ENCODE results near the gene FSD2. TPM values are rescaled to one million over a fixed set of nuclear protein-coding genes. Genes with fewer than 3 reads are reported as not detected.

FSD2 gene
- total and polyA plus RNA-seq, 9 of the 15 experiments (the other 6 are each of a cell fraction or from before 2014, with no cell fraction given): 0.01 to 0.06 TPM; not detected in 7

DNA sequence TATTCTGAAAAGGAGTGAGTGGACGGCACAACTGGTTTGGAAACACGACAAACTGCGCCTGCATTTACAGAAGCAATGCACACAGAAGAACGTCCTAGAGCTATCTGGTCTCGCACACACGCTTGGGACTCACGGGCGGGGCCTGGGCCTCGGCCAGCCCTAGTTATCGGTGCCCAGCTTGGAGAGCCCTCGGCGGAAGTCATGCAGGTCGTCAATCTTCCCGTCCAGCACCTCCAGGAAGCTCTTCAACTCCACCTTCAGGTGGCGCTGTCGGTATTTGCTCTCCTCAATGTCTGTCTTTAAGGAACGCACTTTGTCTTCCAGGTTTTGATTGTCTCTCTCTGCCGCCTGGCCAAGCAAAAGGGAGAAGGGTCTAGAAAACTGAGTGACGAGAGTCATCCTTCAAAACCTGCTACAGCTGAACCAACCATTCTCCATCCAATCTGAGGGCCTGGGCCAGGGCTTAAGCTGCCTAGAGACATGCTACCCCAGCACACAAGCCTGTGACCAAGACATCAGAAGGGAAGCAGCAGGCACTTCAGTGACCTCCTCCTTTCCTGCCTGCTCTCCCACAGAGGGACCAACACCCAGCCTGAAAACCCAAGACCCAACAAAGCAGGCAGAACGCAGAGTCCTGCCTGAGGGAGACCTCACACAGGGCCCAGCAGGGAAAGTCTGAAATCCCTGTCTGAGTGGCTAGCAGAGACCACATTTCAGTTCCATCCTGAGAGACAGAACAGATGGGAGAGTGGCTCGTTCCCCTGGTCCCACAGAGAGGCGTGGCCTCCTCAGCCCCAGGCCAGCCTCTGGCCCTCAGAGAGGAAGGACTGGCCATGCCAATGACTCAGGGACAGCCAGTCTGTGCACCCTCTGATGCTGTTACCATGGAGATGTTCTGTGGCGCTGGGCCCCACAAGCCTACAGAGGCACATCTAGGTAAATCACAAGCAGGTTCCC lies 44.0 kb upstream of the FSD2 start (continued):
- TF ChIP-seq, protein P1, sequence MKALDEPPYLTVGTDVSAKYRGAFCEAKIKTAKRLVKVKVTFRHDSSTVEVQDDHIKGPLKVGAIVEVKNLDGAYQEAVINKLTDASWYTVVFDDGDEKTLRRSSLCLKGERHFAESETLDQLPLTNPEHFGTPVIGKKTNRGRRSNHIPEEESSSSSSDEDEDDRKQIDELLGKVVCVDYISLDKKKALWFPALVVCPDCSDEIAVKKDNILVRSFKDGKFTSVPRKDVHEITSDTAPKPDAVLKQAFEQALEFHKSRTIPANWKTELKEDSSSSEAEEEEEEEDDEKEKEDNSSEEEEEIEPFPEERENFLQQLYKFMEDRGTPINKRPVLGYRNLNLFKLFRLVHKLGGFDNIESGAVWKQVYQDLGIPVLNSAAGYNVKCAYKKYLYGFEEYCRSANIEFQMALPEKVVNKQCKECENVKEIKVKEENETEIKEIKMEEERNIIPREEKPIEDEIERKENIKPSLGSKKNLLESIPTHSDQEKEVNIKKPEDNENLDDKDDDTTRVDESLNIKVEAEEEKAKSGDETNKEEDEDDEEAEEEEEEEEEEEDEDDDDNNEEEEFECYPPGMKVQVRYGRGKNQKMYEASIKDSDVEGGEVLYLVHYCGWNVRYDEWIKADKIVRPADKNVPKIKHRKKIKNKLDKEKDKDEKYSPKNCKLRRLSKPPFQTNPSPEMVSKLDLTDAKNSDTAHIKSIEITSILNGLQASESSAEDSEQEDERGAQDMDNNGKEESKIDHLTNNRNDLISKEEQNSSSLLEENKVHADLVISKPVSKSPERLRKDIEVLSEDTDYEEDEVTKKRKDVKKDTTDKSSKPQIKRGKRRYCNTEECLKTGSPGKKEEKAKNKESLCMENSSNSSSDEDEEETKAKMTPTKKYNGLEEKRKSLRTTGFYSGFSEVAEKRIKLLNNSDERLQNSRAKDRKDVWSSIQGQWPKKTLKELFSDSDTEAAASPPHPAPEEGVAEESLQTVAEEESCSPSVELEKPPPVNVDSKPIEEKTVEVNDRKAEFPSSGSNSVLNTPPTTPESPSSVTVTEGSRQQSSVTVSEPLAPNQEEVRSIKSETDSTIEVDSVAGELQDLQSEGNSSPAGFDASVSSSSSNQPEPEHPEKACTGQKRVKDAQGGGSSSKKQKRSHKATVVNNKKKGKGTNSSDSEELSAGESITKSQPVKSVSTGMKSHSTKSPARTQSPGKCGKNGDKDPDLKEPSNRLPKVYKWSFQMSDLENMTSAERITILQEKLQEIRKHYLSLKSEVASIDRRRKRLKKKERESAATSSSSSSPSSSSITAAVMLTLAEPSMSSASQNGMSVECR (CRISPR knock-in tag; IDR thresholded peaks at IDR 0.05): 0 out of 2 replicates have a peak, but pooled peaks have one; percentile 10
- TF ChIP-seq STAT5B (CRISPR knock-in tag; IDR thresholded peaks at IDR 0.05) (no peak), ZBTB1 (CRISPR knock-in tag; IDR thresholded peaks at IDR 0.05; ENCODE audit: borderline replicate concordance, low read depth) (no peak), CBX5 (IDR thresholded peaks at IDR 0.05; ENCODE audit: borderline replicate concordance, low read depth) (0 out of 2 replicates have a peak, but pooled peaks have one; percentile 25), ETV5 (CRISPR knock-in tag; IDR thresholded peaks at IDR 0.05; ENCODE audit: low read depth) (peak; percentile 97), RUNX1 (IDR thresholded peaks at IDR 0.05; ENCODE audit: low read depth) (no peak; the same call in 1 of the 2 replicates), ZNF354B (CRISPR knock-in tag; IDR thresholded peaks at IDR 0.05) (no peak), EHMT2 (IDR thresholded peaks at IDR 0.05) (peak; percentile 59; the same call in 1 of the 2 replicates), ETV6 (IDR thresholded peaks at IDR 0.05; ENCODE audit: borderline replicate concordance in 1 of 2, low read depth in 2 of 2, low read length in 1 of 2) (peak in 1 of 2 experiments; percentile 57; a peak in 1 of 4 replicates), ETV6 (CRISPR knock-in tag; IDR thresholded peaks at IDR 0.05; ENCODE audit: borderline replicate concordance) (no peak), HMGN3 (IDR thresholded peaks at IDR 0.05; ENCODE audit: borderline replicate concordance, extremely low read depth, insufficient read length, low read depth, low read length) (peak; percentile 99), BMI1 (IDR thresholded peaks at IDR 0.05; ENCODE audit: low read length) (no peak), ETS2 (tag; IDR thresholded peaks at IDR 0.05; ENCODE audit: borderline replicate concordance, poor library complexity, severe bottlenecking) (no peak)
- TF ChIP-seq, protein P2, sequence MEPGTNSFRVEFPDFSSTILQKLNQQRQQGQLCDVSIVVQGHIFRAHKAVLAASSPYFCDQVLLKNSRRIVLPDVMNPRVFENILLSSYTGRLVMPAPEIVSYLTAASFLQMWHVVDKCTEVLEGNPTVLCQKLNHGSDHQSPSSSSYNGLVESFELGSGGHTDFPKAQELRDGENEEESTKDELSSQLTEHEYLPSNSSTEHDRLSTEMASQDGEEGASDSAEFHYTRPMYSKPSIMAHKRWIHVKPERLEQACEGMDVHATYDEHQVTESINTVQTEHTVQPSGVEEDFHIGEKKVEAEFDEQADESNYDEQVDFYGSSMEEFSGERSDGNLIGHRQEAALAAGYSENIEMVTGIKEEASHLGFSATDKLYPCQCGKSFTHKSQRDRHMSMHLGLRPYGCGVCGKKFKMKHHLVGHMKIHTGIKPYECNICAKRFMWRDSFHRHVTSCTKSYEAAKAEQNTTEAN (CRISPR knock-in tag; IDR thresholded peaks at IDR 0.05): no peak
- TF ChIP-seq, protein P3, sequence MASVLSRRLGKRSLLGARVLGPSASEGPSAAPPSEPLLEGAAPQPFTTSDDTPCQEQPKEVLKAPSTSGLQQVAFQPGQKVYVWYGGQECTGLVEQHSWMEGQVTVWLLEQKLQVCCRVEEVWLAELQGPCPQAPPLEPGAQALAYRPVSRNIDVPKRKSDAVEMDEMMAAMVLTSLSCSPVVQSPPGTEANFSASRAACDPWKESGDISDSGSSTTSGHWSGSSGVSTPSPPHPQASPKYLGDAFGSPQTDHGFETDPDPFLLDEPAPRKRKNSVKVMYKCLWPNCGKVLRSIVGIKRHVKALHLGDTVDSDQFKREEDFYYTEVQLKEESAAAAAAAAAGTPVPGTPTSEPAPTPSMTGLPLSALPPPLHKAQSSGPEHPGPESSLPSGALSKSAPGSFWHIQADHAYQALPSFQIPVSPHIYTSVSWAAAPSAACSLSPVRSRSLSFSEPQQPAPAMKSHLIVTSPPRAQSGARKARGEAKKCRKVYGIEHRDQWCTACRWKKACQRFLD (CRISPR knock-in tag; IDR thresholded peaks at IDR 0.05): peak; percentile 79; the same call in 1 of the 2 replicates
- TF ChIP-seq, protein P4, sequence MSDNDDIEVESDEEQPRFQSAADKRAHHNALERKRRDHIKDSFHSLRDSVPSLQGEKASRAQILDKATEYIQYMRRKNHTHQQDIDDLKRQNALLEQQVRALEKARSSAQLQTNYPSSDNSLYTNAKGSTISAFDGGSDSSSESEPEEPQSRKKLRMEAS (CRISPR knock-in tag; IDR thresholded peaks at IDR 0.05): peak; percentile 79
- TF ChIP-seq, protein P5, sequence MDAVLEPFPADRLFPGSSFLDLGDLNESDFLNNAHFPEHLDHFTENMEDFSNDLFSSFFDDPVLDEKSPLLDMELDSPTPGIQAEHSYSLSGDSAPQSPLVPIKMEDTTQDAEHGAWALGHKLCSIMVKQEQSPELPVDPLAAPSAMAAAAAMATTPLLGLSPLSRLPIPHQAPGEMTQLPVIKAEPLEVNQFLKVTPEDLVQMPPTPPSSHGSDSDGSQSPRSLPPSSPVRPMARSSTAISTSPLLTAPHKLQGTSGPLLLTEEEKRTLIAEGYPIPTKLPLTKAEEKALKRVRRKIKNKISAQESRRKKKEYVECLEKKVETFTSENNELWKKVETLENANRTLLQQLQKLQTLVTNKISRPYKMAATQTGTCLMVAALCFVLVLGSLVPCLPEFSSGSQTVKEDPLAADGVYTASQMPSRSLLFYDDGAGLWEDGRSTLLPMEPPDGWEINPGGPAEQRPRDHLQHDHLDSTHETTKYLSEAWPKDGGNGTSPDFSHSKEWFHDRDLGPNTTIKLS (IDR thresholded peaks at IDR 0.05; ENCODE audit: borderline replicate concordance, low read depth): peak; percentile 56; the same call in 1 of the 2 replicates
